Colonic mucosa (tissue), 4 donors: ENCODE data around the gene NIPAL3. TPM values are rescaled to one million over a fixed set of nuclear protein-coding genes. Genes with fewer than 3 reads are reported as not detected.

Experiments used
- DNase-seq: peaks from one replicate; pipeline ENCODE4 v3.0.0-alpha.2; 2020
- H3K27ac ChIP-seq: fragments of 200-600 bp; one replicate; pipeline ENCODE4 v1.8.0; 2021
- H3K27me3 ChIP-seq: fragments of 200-600 bp; one replicate; pipeline ENCODE4 v1.8.0; 2021
- H3K36me3 ChIP-seq: fragments of 200-600 bp; one replicate; pipeline ENCODE4 v1.8.0; 2021
- H3K4me1 ChIP-seq: fragments of 200-600 bp; one replicate; pipeline ENCODE4 v1.8.0; 2021; ENCODE audit warnings: mild to moderate bottlenecking
- H3K4me3 ChIP-seq: fragments of 200-600 bp; one replicate; pipeline ENCODE4 v1.8.0; 2021
- H3K9ac ChIP-seq, 2 donors: one replicate each; pipeline ENCODE4 v1.7.0; 2013; ENCODE audit warnings: control low read depth in 2 of 2, low read depth in 2 of 2, low read length in 2 of 2
- H3K9me3 ChIP-seq: fragments of 200-600 bp; one replicate; pipeline ENCODE4 v1.8.0; 2021
- intact Hi-C: fragments of 100-400 bp; cut with DNase I; formaldehyde crosslinking; loops from one replicate; pipeline ENCODE4 v1.14.1; 2022
- total RNA-seq, 2 donors: library from RNA; stranded (reverse); fragmentation: NEBNext Ultra II Directional in 1 of 2; extraction: Animal tissue kit (Norgen Biotek cat#: 25700) in 1 of 2; gene quantifications; one replicate each; pipeline ENCODE4 v1.2.1, GENCODE V29; 2021
- TF ChIP-seq, protein P1 (sequence below): fragments of 200-600 bp; IDR thresholded peaks from one replicate; pipeline ENCODE4 v1.8.0; 2022; ENCODE audit warnings: antibody characterized with exemption, mild to moderate bottlenecking
- donor health status: healthy.
- donor health status: DM: no; HTN: no; CAD: no.
- donor health status: DM: no; HTN: no; CAD: no.

The NIPAL3 gene
- total RNA-seq, 2 donors from 2014 or later, result 41.3 to 45.2 TPM

DNA sequence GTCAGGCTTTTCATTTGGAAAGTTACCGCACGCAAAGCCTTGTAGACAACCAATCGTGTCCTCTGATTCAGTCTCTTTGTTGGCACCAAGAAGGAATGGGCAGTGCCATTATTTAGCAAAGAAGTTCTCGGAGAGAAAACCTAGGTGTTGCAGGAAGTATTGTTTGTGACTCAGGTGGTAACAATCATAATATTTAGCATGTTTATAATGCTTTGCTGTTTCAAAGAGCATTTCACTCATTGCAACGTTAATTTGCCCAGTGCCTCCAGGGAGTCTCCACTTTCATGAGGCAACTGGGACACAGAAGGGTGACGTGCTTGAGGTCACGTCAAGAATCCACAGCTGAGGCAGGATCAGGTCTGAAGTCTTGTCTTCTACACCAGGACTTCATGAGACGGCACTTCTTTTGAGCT lies 33.4 kb upstream of the NIPAL3 start:
- Histone ChIP-seq H3K36me3 (no peaks in the 10 kb centered on the region), H3K4me3 (no peak overlapping the region), H3K27ac (peak overlapping the region; percentile 37), H3K4me1 (peaks cover 13% of the 10 kb centered on the region), H3K9me3 (no peaks in the 10 kb centered on the region), H3K9ac (no peak overlapping the region), H3K27me3 (no peaks in the 10 kb centered on the region)
- intact Hi-C loops, result no loop called here
- TF ChIP-seq, protein P1, sequence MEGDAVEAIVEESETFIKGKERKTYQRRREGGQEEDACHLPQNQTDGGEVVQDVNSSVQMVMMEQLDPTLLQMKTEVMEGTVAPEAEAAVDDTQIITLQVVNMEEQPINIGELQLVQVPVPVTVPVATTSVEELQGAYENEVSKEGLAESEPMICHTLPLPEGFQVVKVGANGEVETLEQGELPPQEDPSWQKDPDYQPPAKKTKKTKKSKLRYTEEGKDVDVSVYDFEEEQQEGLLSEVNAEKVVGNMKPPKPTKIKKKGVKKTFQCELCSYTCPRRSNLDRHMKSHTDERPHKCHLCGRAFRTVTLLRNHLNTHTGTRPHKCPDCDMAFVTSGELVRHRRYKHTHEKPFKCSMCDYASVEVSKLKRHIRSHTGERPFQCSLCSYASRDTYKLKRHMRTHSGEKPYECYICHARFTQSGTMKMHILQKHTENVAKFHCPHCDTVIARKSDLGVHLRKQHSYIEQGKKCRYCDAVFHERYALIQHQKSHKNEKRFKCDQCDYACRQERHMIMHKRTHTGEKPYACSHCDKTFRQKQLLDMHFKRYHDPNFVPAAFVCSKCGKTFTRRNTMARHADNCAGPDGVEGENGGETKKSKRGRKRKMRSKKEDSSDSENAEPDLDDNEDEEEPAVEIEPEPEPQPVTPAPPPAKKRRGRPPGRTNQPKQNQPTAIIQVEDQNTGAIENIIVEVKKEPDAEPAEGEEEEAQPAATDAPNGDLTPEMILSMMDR, result no peak
- peak; percentile 18 for DNase-seq

DNA sequence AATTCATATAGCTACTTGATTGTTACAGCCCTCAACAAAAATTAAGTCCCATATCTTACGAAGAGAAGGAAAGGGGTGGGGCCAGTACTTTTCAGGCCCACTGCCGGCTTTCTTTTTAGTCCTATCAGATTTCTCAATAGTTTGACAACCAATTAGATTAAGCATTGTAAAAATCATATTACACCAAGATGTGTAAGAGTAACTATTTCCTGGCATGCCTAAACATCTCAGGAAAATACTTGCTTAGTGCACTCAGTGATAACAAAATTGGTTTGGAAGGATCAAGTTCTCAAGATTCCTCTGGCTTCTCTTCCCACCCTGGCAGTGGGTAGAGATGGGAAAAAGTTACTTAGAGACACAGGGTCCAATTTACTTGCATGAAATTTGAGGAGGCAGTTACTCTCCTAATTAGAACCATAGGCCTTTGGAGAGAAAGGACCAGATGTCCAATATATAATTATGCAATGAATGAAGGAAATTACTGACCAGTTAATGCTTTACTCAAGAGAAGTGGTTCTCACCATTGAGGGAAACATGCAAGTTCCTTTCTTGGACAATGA lies 32.1 kb upstream of the NIPAL3 start:
- H3K36me3 ChIP-seq, result no peaks in the 10 kb centered on the region
- H3K4me3 ChIP-seq, result no peak overlapping the region
- no peak for DNase-seq
- H3K27me3 ChIP-seq, result no peaks in the 10 kb centered on the region
- H3K27ac ChIP-seq, result no peak overlapping the region
- H3K4me1 ChIP-seq, result peaks cover 13% of the 10 kb centered on the region
- TF ChIP-seq, protein P1, result no peak
- no peaks in the 10 kb centered on the region for H3K9me3 ChIP-seq
- no peak overlapping the region for H3K9ac ChIP-seq
- intact Hi-C loops, result no loop called here

DNA sequence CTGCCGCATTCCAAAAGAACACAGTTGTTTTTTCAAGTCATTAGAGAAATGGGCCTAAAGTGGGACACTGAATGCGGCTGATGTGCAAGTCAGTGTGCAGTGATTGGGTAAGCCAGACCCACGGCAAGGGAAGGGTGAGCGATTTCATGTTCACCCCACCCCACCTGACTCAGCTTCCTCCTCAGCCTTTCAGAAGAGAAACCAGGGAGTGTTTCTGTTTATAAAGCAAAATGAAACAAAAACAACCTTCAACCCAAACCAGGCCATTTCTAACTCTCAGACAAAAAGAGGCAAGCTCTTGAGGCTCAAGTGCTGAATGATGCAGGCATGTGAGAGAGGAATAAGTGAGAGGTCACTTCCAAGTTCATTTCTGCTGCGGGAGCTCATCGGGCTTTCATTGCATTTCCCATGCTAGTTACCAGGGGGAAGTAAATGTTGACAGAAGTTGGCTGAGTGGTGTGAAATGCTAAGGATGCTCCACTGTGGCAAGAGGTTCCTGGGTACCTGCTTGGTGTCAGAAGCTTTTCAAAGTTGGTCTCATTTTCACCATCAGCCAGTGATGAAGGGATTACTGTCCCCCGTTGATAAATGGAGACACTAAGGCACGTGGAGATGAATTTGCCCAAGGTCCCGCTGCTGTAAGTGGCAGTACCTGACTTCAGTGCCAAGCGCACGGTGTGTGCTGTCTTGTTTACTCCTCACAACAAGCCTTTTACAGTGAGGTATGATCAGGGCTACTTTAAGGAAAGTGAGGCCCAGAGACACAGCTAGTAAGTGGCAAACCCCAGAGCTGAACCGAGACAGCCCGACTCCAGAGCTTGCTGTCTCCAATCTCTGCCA lies 31.1 kb upstream of the NIPAL3 start:
- H3K36me3 ChIP-seq, result no peaks in the 10 kb centered on the region
- peak overlapping the region; percentile 49 for H3K27ac ChIP-seq
- H3K4me3 ChIP-seq, result no peak overlapping the region
- intact Hi-C loops, result no loop called here
- no peak overlapping the region for H3K9ac ChIP-seq
- peak; percentile 34 for DNase-seq
- H3K9me3 ChIP-seq, result no peaks in the 10 kb centered on the region
- no peaks in the 10 kb centered on the region for H3K27me3 ChIP-seq
- TF ChIP-seq, protein P1, result no peak
- peaks cover 13% of the 10 kb centered on the region for H3K4me1 ChIP-seq

DNA sequence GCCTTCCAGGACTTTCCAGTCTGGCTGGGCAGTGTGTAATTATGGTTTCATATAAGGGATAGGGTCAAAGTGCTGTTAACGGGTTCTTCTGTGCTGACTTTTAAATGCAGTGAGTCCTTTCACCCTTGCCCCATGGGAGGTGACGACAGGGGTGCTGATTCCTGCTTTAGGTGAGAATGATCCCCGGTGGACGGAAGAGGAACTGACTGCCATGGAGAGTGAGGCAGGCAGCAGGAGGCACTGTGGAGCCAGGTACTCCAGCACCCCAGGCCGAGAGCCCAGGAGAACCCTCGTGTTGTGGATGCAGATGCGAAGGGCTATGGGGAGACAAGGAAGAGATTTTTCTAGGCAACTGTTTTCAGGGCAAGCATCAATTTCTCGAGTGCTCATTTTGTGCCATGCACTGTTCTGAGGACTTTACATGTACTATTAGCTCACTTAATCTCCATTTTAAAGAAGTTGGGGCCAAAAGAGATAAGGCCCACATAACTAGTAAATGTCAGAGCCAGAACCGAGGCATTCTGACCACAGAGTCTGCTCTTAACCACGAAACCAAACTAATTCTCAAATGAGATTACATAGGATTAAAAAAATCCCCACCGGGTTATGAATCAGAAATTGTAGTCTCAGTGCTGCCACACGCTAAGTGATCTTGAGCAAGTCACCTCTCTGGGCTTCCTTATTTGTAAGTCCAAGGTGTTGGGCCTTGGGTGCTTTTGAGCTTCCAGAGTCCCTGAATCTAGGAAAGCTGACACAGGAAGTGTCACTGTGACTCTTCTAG lies 30.3 kb upstream of the NIPAL3 start:
- Histone ChIP-seq H3K27me3 (no peaks in the 10 kb centered on the region), H3K9me3 (no peaks in the 10 kb centered on the region), H3K36me3 (no peaks in the 10 kb centered on the region), H3K27ac (peak overlapping the region; percentile 49), H3K4me1 (peaks cover 13% of the 10 kb centered on the region), H3K9ac (no peak overlapping the region), H3K4me3 (no peak overlapping the region)
- TF ChIP-seq, protein P1, result peak; percentile 27
- DNase-seq, result peak; percentile 40
- intact Hi-C loops, result no loop called here

DNA sequence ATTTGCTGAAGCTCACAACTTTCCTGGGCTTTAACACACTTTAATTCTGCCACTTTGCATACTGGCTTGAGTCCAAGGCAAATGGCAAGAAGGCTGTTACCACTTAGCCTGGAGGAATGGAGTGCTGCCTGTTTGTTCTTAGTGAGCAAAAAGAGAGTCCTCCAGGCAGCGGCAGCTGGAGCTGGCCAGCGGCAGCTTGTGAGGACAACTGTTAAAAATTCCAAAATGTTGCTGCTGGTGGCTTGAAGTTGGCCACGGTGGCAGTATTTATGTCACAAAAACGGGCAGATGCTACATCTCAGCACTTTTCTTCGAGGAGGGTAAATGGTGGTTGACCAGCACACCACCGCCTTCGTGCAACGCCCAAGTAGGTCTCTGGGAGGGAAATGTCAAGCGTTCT lies 29.4 kb upstream of the NIPAL3 start:
- TF ChIP-seq, protein P1, result no peak
- no peaks in the 10 kb centered on the region for H3K9me3 ChIP-seq
- no peak overlapping the region for H3K27ac ChIP-seq
- no peak overlapping the region for H3K4me3 ChIP-seq
- peaks cover 8% of the 10 kb centered on the region for H3K4me1 ChIP-seq
- H3K27me3 ChIP-seq, result no peaks in the 10 kb centered on the region
- intact Hi-C loops, result no loop called here
- no peaks in the 10 kb centered on the region for H3K36me3 ChIP-seq
- peak; percentile 13 for DNase-seq
- no peak overlapping the region for H3K9ac ChIP-seq
